Hippocampal formation (tissue), 2 donors: ENCODE data around the gene CCDC142.
A peak's percentile ranks its signal among the peaks of the same experiment; 100 is the strongest.

Experiments
- DNase-seq, 2 donors: peaks; one replicate each; lab custom pipeline; 2025; lab: John Stamatoyannopoulos, UW

The CCDC142 gene, protein sequence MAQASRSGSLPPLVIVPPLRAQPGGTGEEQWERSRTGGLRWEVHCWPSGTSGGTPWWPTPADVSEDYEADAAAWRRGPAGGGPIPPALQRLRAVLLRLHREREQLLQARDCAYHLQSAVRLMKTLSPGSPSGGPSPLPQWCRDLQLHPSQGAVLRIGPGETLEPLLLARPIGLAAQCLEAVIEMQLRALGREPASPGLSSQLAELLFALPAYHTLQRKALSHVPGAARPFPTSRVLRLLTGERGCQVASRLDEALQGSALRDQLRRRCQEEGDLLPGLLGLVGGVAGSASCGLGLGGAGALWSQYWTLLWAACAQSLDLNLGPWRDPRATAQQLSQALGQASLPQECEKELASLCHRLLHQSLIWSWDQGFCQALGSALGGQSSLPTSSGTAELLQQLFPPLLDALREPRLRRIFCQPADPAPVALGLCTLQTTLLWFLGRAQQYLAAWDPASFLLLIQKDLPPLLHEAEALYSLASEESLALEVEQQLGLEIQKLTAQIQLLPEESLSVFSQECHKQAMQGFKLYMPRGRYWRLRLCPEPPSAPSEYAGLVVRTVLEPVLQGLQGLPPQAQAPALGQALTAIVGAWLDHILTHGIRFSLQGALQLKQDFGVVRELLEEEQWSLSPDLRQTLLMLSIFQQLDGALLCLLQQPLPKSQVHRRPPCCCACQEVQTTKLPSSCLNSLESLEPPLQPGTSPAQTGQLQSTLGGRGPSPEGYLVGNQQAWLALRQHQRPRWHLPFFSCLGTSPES

DNA sequence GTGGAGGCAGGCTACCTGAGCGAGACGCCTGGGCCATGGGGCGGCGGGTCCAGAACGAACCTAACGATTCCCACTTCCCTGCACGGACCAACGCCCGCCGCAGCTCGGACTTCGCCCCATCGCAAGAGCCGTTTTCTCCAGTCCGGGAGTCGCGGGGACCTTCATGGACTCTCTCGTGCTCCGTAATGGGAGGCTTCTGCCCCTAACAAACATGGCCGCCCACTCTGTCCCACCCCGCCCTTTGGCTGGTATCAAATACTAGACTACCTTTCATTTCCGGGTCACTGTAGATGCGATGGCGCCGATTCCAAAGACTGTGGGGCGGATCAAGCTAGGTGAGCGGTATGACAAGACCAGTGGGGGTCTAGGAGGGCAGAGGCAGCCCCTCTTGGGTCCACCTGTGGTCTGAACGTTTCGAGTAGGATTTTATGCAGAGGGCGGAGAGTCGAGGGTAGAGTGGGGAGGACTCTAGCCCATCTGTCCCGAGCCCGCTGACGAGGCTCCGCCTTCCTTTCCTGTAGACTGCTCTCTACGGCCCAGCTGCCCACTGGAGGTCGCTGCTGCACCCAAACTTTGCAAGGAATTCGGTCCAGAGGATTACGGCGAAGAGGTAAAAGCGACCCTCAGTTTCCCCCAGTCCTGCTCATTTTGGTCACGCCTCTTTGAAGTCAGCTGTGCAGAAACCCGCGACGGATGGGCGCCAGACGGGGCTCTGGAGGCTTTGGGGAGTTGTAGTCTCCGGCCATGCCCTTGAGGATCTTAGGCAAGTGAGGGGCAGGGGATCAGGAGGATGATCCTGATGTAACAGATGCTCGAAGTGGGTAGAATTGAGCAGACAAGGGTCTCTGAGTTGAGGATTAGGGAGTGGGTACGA is at the start of gene CCDC142, which contains the start of gene TTC31:
TSS of gene CCDC142 (minus strand) at position 198 of the 874 bp plus-strand sequence. CDS start at position 37, 161 bp downstream.
TSS of gene TTC31 (plus strand) at position 281 of the 874 bp plus-strand sequence. CDS start at position 296, 15 bp downstream.
- DNase-seq, result peak; percentile 94 to 98

DNA sequence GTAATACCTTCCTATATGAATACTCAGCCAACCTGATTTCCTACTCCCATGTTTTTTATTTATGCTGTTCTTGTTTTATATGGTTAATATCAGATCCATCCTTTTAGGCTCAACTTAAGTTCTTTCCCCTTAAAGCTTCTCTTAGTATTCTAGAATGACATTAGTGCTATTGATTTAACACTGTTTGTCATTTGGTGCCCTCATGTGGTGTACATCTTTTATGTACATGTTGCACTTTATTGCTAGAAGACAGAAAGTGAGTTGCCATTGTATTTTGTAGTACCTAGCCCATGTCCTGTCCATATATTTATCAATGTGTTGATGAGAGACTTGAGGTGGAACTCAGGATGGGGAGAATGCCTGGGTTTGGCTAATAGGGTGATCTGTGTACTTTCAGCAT is 49.4 kb upstream of the CCDC142 start:
- peak in 1 of 2 donors; percentile 19 for DNase-seq

DNA sequence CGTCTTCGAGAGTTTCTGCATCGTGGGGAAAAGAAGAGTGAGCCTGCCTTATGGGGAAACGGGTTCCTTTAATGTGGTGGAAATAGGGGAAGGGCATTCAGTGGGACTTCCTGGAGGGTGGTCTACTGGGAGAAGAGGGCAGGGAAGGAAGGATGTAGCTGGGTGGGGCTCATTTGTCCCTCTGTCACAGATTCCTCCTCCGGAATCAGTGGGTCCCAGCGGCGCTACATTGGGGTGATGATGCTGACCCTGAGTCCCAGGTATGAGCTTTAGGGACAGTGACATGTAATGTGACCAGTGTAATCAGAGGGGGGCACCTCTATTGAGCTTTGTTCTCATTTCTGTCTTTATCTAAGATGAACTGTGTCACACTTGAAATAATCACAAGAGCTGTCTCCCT is 48.9 kb upstream of the CCDC142 start:
- DNase-seq, result no peak

DNA sequence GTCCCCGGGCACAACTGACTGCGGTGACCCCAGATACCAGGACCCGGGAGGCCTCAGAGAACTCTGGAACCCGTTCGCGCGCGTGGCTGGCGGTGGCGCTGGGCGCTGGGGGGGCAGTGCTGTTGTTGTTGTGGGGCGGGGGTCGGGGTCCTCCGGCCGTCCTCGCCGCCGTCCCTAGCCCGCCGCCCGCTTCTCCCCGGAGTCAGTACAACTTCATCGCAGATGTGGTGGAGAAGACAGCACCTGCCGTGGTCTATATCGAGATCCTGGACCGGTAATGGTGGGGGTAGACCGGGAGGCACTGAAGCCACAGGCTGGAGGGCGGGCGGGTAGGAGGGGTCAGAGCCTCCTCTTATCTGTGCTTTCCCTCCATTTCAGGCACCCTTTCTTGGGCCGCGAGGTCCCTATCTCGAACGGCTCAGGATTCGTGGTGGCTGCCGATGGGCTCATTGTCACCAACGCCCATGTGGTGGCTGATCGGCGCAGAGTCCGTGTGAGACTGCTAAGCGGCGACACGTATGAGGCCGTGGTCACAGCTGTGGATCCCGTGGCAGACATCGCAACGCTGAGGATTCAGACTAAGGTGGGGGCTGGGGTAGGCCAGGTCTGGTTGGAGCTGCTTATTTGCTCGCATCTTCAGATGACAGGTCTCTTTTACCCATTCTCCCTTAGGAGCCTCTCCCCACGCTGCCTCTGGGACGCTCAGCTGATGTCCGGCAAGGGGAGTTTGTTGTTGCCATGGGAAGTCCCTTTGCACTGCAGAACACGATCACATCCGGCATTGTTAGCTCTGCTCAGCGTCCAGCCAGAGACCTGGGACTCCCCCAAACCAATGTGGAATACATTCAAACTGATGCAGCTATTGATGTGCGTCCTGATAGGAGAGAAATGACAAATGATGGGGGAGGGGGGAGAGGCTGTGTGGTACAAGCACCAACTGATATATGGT is 47.7 kb upstream of the CCDC142 start:
- no peak for DNase-seq

DNA sequence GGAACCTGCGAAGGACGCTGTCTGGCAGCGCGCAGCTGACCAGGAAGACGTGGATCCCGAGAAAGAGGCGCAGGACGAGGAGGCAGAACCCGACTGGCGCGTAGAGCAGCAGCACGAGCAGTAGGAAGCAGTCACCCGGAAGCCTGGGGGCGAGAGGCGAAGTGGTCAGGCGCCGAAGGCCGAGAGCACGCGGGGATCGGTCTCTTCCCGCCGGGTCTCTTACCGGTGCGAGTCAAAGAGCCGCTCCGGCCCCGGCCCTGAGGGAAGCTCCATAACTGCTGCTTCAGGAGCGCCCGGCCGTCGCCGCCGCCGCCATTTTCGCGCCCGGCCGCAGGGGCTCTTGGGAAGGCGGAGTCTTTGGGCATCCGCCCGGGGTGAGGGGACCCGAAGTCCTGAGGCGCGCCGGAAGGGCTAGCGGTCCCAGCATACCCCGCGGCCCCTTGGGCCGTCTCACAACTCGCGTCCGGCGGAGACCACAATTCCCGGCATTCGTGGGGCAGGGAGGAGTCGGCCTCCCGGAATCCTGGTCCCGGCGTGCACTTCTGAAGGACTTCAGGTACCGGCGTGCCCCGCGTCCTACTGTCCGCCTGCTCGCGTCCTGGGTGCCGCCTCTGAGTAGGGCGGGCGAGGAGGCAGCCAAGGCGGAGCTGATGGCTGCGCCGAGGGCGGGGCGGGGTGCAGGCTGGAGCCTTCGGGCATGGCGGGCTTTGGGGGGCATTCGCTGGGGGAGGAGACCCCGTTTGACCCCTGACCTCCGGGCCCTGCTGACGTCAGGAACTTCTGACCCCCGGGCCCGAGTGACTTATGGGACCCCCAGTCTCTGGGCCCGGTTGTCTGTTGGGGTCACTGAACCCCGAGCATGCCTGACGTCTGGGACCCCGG is 46.8 kb upstream of the CCDC142 start, which contains the start of the genes AUP1 and HTRA2:
TSS of gene AUP1 (minus strand) at position 350 of the 882 bp plus-strand sequence. CDS start at position 273, 77 bp downstream.
TSS of gene HTRA2 (plus strand) at position 577 of the 882 bp plus-strand sequence. CDS start at position 651, 74 bp downstream.
- DNase-seq, result peak; percentile 98

DNA sequence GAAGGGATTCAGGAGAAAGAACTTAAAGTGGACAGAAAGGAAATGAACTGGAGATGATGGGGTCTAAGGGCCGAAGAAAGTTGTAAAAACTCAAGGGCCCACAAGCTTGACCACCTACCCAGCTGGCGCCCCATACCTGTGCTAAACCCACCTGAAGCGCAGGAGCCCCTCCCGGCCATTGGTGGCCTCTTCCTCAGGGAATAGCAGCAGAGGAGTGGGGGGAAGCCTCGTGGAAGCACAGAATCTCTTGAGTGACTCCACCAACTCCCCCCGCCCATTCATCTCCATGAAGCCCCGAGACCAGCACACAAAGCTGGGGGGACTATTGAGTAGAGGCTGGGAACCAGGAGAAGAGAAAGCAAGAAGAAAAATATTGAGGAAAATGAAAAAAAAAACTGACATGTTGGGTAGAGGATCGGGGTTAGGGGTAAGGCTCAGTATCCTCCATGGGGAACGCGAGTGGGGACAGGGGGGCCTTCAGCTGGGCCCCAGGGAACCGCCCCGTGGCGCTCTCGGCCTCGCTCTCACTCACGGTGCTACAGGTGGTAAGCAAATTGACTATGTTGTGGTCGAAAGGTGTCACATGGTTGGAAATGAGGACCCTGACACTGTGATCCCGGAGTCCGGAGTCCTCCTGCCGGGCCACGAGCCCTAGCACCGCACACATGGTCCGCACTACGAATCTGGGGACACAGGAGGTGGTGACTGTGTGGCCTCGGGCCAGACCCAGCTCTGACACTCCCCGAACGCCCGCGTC is 46.0 kb upstream of the CCDC142 start:
- no peak for DNase-seq

DNA sequence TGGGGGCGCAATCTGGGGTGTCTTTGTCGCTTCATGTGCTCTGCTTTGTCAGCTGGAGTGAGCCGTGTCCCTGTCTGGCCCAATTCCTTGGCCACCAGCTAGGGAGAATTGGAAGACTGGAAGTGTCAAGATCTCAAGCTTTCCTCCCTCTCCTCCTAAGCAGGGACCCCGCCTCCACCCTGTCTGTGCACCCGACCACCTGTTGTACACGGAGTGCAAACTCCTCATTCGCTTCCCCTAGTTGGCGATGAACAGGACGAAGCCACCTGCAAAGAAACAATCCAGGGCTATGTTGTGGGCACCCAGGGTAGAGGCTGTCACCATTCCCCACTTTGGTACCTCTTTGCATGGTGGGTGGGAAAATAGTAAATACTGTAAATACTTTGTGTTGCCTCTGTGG is 44.9 kb upstream of the CCDC142 start:
- DNase-seq, result no peak

DNA sequence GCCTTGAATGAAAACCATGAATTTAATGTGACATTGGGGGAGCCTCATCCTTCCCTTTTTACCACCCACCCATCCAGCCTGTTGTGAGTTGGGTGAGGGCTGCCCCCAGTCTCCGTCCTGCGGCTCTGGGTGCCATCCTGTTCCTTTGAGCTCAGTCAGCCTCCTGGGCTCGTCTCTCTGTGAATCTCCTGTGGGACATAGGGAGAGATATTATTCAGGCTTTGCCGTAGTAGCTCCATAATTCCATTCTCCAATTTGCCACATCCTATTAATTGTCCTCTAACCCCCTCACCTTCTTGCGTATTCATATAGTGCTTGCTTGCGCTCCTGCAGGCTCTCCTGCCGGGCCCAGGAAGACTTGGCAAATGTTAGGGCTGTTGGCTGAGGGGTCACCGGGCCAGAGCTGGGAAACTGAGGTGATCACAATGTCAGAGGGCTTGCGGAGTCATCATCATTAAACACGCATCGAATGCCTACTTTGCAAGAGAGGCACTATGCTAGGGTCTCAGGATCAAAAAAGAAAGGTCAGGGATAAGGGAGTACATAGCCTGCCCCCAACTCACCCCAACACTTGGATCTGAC is 43.9 kb upstream of the CCDC142 start:
- no peak for DNase-seq

DNA sequence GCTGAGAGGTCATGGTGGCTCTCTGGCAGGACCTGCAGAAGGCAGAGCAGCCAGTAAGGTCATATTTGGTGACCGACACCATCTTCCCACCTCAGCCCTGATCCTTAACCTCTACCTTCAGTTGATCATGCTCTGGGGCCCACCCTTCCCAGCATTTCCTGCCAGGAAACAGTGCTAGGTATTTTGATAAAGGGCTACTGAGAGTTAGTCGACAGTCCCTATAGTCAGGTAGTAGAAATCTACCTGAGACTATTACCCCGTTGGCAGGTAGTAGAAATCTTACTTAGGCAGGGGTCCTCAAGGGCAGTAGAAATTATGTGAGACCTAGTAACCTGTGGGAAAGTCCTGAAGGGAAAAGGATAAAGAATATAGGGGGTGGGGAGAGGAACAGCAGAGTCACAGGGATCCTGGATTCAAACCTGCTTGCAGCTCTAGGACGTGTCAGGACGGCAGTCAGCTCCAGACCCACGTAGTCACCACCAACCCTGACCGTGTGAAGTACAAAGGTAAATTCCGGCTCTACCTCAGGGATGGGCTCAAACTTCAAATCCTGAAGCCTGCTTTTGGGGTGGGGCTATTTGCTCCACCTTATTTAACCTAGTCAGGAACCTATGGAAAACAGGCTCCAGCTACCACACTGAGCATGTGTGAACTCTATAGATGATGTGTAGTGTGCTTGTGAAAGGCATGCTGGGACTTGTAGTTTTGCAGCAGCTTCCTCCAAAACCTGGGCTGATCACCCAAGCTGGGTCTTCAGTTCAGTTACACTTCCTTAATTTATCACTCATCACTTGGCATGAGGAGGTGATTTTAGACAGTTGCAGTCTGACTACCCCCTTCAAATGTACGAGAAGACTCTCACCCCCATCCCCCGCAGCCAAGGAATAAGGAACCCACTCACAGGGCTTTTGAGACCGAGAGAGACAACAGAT is 43.2 kb upstream of the CCDC142 start, which contains the start of gene DQX1:
TSS of gene DQX1 (minus strand) at position 515 of the 932 bp plus-strand sequence. CDS start at position 13, 502 bp downstream.
- DNase-seq, result no peak

DNA sequence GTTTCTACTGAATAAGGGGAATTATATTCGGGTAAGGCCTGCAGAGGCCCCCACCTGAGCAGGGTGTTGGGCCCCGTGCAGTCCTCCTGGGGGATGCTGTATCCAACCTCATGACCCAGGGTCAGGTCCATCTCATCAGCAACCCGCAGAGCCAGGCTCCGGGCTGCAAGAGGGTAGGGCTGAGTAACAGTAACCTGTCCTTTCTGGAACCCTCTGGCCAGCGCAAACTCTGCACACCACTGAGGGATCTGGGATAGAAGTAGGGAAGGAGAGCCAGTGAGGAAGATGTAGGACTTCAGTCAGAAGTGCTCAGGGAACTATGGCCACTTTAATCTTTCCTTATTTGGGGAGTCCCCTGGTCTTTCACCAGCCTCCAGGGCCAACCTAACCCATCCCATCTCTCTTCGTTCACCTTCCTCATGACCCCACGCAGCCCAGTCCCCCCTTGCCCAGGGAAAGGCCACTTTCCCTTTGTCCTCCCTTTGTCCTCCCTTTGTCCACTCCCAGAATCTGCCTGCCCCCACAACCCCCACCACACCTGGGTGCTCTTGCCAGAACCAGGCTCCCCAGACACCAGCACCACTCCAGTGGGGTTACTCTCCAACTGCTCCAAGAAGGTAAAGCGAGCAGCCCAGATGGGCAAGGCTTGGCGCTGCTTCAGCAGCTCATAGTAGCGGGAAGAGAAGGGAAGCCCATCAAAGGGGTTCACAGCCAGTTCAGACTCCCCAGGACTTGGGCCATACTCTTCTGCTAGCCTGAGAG is 42.3 kb upstream of the CCDC142 start:
- no peak for DNase-seq

DNA sequence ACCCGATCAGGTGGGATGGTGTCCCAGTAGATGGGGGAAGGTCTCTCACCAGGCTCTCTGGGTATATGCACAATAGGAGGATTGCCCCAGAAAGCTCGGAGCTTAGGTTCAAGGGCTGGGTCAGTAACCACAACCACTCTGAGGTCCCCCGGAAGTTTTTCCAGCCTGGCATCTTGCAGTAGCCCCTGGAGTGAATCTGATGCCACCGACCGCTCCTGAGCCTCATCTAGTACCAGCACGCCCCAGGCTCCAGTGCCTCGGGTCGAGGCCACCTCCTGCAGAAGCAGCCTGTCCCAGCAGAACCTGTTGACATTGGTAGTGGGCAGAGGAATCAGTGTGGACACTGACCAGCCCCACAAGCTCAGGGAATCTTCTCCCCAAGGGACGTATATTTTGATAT is 41.2 kb upstream of the CCDC142 start:
- no peak for DNase-seq

DNA sequence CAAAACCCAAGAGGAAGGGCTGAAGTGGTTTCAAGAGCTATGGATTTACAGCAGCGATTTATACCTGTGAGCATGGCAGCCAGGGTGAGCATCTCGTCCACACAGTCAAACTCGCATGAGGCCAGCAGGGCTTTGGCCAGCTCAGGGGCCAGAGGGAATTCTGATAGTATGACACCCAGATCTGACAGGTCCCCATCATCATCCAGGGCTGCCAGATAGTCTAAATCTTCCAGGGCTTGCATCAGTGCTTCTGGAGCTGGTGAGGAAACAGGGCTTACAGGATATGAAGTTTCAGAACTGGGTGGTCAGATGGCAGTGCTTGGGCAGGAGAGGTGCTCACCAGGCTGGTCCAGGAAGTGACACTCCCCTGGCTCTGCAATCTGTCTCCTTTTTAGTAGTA is 39.7 kb upstream of the CCDC142 start:
- DNase-seq, result no peak

DNA sequence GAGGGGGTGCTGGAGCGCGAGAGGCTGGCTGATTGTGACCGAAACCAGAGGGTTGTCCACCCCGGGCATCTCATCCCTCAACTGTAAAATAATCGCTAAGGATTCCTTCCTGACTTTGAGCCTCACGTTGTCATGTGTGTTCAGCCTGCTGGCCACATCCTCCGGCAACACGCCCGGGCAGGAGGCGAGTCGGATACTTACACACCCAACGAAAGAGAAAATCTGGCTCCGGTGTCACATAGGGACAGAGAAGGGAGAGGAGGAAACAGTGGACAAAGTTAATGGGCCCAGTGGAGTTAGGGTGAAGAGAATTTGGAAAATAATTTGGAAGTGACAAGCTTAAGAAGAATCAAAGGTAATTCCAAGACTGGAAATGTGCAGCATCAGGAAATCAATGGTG is 33.9 kb upstream of the CCDC142 start:
- no peak for DNase-seq

DNA sequence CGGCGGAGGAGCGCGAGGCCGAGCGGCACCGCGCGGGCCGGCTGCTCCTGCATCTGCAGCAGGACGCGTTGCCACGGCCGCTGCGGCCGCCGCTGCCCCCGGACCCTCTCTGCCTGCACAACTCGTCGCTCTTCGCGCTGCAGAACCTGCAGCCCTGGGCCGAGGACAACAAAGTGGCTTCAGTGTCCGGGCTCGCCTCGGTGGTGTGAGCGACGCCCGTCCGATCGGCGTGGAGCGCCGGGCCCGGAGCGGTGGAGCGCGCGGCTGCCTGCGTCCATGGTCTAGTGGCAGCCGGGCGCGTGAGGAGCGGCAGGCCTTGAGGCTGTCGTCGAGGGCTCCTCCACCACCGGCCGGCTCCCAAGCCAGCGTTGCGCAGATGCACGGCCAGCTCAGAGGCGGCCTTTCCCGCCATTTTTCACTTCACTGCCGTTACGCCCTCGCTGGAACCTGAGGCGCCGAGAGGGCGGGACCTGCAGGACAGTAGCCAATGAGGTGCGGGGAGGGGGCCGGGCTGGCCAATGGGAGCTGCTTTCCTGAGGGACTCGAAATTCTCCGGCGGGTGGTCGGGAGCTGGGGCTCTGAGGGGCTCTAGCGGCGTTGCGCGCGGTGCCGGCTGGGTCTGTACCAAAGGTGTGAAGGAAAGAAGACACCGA is 33.3 kb upstream of the CCDC142 start:
- DNase-seq, result peak in 1 of 2 donors; percentile 22

DNA sequence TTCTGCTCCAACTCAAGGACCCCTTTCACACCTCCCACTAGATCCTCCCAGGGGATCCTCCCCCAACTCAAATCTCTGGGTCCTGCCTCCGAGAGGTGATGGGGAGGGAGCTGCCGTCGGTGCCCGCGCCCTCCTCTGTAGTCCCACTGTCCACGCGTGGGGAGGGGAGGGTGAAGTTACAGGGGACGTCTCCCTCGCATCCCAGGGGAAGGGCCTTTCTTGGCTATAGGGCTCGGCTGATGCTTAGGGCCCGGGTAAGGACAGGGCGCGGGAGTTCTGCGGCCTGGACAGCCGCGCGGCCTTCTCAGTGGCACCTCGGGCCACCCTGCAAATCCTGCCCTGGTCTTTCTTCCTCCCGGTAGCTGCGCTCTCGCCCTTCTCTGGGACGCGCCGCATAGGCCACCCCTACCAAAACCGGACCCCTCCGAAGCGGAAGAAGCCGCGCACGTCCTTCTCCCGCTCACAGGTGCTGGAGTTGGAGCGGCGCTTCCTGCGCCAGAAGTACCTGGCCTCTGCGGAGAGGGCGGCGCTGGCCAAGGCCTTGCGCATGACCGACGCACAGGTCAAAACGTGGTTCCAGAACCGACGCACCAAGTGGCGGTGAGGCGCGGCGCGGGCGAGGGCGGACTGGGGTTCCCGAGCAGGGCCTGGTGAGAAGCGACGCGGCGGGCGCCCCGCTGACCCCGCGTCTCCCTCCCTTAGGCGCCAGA is 32.6 kb upstream of the CCDC142 start:
- no peak for DNase-seq
